Measurements from ENCODE around the gene WDR17.

DNA sequence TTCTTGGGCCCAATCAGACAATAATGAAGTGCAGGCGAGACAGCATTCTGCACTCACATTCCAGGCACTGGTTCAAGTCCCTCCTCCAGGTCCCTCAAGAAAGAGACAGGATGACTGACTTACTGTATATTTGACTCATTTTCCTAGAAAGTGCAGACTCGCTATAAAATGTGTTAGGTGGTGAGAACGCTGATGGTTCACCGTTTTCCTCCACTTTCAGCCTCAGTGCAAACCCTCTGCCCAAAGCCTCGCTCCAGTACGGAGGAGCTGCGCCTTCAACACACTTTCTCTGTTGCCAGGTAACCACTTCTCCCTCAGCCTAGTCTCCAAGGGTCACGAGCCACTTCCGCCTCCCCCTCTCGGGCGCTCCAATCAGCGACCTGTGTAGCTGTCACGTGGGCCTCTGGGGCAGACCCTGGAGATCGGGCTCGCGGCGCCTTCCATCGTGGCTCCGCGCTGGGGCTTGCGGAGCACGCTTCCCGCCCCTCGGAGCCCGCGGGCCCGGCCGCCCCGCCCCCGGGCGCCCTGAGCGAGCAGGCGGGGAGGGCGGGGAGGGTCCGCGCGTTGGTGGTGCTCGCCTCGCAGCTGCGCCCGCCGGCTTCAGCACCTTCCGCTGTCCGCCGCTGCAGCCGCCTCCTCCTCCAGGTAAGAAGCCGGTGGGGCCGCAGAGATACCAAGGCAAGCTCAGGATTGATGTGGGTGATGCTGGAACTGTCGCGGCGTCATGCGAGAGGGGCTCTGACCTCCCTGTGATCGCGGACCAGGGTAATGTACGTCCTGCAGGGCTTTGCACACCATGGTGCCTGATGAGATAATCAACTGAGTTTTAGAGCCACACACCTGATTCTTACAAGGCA lies at the start of gene WDR17:
- TF ChIP-seq, protein P1, sequence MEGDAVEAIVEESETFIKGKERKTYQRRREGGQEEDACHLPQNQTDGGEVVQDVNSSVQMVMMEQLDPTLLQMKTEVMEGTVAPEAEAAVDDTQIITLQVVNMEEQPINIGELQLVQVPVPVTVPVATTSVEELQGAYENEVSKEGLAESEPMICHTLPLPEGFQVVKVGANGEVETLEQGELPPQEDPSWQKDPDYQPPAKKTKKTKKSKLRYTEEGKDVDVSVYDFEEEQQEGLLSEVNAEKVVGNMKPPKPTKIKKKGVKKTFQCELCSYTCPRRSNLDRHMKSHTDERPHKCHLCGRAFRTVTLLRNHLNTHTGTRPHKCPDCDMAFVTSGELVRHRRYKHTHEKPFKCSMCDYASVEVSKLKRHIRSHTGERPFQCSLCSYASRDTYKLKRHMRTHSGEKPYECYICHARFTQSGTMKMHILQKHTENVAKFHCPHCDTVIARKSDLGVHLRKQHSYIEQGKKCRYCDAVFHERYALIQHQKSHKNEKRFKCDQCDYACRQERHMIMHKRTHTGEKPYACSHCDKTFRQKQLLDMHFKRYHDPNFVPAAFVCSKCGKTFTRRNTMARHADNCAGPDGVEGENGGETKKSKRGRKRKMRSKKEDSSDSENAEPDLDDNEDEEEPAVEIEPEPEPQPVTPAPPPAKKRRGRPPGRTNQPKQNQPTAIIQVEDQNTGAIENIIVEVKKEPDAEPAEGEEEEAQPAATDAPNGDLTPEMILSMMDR (IDR thresholded peaks at IDR 0.05; ENCODE audit: control extremely low read depth in 1 of 3, insufficient read depth in 1 of 3, low read depth in 1 of 3, low read length in 3 of 3): no peak
- peak; percentile 57; the same call in 1 of the 2 replicates for TF ChIP-seq EGR1 (IDR thresholded peaks at IDR 0.05; ENCODE audit: borderline replicate concordance, low read depth, low read length)
- no peak; the same call in 1 of the 2 replicates for TF ChIP-seq POLR2AphosphoS5 (IDR thresholded peaks at IDR 0.05; ENCODE audit: low read depth, low read length)
- TF ChIP-seq EZH2 (IDR thresholded peaks at IDR 0.05; ENCODE audit: low read depth, low read length, severe bottlenecking): no peak
- no peak for TF ChIP-seq JUND (IDR thresholded peaks at IDR 0.05; ENCODE audit: low read length)
- peak; percentile 66; the same call in 1 of the 2 replicates for TF ChIP-seq TBP (IDR thresholded peaks at IDR 0.05; ENCODE audit: low read depth, low read length)
- peak; percentile 28; the same call in 1 of the 2 replicates for TF ChIP-seq CREB1 (IDR thresholded peaks at IDR 0.05)
